ENCODE measurements around the gene USP17L24. TPM values are rescaled to one million over a fixed set of nuclear protein-coding genes. Genes with fewer than 3 reads are reported as not detected.

Gene USP17L24, protein sequence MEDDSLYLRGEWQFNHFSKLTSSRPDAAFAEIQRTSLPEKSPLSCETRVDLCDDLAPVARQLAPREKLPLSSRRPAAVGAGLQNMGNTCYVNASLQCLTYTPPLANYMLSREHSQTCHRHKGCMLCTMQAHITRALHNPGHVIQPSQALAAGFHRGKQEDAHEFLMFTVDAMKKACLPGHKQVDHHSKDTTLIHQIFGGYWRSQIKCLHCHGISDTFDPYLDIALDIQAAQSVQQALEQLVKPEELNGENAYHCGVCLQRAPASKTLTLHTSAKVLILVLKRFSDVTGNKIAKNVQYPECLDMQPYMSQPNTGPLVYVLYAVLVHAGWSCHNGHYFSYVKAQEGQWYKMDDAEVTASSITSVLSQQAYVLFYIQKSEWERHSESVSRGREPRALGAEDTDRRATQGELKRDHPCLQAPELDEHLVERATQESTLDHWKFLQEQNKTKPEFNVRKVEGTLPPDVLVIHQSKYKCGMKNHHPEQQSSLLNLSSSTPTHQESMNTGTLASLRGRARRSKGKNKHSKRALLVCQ
- not detected in 2 replicates for total RNA-seq

DNA sequence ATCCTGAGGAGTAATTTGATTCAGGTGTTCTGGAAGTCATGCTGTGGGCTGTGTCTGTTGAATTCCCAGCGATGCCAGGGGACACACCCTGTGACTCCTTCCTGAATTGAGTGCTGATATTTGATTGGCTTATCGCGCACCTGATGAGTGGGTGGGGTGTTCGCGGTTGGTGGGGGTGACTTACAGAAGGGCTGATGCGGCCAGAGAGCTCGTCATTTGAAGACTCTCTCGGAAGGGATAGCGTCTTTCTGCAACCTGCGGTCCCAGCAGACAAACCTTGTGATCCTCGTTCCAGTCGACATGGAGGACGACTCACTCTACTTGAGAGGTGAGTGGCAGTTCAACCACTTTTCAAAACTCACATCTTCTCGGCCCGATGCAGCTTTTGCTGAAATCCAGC lies at the start of gene USP17L24:
Gene USP17L24 (plus strand): TSS at position 301 of the 400 bp plus-strand sequence. CDS start 0 bp downstream, at position 301.

DNA sequence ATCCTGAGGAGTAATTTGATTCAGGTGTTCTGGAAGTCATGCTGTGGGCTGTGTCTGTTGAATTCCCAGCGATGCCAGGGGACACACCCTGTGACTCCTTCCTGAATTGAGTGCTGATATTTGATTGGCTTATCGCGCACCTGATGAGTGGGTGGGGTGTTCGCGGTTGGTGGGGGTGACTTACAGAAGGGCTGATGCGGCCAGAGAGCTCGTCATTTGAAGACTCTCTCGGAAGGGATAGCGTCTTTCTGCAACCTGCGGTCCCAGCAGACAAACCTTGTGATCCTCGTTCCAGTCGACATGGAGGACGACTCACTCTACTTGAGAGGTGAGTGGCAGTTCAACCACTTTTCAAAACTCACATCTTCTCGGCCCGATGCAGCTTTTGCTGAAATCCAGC lies 4.6 kb downstream of the USP17L24 start, which contains the start of gene USP17L25:
Gene USP17L25 (plus strand): TSS at position 301 of the 400 bp plus-strand sequence. CDS start 0 bp downstream, at position 301.

DNA sequence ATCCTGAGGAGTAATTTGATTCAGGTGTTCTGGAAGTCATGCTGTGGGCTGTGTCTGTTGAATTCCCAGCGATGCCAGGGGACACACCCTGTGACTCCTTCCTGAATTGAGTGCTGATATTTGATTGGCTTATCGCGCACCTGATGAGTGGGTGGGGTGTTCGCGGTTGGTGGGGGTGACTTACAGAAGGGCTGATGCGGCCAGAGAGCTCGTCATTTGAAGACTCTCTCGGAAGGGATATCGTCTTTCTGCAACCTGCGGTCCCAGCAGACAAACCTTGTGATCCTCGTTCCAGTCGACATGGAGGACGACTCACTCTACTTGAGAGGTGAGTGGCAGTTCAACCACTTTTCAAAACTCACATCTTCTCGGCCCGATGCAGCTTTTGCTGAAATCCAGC lies 9.4 kb downstream of the USP17L24 start, which contains the start of gene USP17L26:
Gene USP17L26 (plus strand): TSS at position 301 of the 400 bp plus-strand sequence. CDS start 0 bp downstream, at position 301.

DNA sequence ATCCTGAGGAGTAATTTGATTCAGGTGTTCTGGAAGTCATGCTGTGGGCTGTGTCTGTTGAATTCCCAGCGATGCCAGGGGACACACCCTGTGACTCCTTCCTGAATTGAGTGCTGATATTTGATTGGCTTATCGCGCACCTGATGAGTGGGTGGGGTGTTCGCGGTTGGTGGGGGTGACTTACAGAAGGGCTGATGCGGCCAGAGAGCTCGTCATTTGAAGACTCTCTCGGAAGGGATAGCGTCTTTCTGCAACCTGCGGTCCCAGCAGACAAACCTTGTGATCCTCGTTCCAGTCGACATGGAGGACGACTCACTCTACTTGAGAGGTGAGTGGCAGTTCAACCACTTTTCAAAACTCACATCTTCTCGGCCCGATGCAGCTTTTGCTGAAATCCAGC lies 14.1 kb downstream of the USP17L24 start, which contains the start of gene USP17L5:
Gene USP17L5 (plus strand): TSS at position 301 of the 400 bp plus-strand sequence. CDS start 0 bp downstream, at position 301.

DNA sequence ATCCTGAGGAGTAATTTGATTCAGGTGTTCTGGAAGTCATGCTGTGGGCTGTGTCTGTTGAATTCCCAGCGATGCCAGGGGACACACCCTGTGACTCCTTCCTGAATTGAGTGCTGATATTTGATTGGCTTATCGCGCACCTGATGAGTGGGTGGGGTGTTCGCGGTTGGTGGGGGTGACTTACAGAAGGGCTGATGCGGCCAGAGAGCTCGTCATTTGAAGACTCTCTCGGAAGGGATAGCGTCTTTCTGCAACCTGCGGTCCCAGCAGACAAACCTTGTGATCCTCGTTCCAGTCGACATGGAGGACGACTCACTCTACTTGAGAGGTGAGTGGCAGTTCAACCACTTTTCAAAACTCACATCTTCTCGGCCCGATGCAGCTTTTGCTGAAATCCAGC lies 18.9 kb downstream of the USP17L24 start, which contains the start of gene USP17L27:
Gene USP17L27 (plus strand): TSS at position 301 of the 400 bp plus-strand sequence. CDS start 0 bp downstream, at position 301.

DNA sequence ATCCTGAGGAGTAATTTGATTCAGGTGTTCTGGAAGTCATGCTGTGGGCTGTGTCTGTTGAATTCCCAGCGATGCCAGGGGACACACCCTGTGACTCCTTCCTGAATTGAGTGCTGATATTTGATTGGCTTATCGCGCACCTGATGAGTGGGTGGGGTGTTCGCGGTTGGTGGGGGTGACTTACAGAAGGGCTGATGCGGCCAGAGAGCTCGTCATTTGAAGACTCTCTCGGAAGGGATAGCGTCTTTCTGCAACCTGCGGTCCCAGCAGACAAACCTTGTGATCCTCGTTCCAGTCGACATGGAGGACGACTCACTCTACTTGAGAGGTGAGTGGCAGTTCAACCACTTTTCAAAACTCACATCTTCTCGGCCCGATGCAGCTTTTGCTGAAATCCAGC lies 23.6 kb downstream of the USP17L24 start, which contains the start of gene USP17L28:
Gene USP17L28 (plus strand): TSS at position 301 of the 400 bp plus-strand sequence. CDS start 0 bp downstream, at position 301.

DNA sequence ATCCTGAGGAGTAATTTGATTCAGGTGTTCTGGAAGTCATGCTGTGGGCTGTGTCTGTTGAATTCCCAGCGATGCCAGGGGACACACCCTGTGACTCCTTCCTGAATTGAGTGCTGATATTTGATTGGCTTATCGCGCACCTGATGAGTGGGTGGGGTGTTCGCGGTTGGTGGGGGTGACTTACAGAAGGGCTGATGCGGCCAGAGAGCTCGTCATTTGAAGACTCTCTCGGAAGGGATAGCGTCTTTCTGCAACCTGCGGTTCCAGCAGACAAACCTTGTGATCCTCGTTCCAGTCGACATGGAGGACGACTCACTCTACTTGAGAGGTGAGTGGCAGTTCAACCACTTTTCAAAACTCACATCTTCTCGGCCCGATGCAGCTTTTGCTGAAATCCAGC lies 28.4 kb downstream of the USP17L24 start, which contains the start of gene USP17L29:
Gene USP17L29 (plus strand): TSS at position 301 of the 400 bp plus-strand sequence. CDS start 0 bp downstream, at position 301.

DNA sequence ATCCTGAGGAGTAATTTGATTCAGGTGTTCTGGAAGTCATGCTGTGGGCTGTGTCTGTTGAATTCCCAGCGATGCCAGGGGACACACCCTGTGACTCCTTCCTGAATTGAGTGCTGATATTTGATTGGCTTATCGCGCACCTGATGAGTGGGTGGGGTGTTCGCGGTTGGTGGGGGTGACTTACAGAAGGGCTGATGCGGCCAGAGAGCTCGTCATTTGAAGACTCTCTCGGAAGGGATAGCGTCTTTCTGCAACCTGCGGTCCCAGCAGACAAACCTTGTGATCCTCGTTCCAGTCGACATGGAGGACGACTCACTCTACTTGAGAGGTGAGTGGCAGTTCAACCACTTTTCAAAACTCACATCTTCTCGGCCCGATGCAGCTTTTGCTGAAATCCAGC lies 37.9 kb downstream of the USP17L24 start, which contains the start of gene USP17L30:
Gene USP17L30 (plus strand): TSS at position 301 of the 400 bp plus-strand sequence. CDS start 0 bp downstream, at position 301.

Other genes starting within 250 kb of the USP17L24 start
- gene FAM90A26, start 154.8 kb upstream of the USP17L24 start, total RNA-seq: not detected in 2 replicates
- gene USP17L10, start 114.5 kb upstream of the USP17L24 start, total RNA-seq: not detected in 2 replicates
- not detected in 2 replicates for gene USP17L11, start 109.8 kb upstream of the USP17L24 start, total RNA-seq
- not detected in 2 replicates for gene USP17L12, start 105.0 kb upstream of the USP17L24 start, total RNA-seq
- gene USP17L13, start 100.3 kb upstream of the USP17L24 start, total RNA-seq: not detected in 2 replicates
- not detected in 2 replicates for gene USP17L15, start 90.8 kb upstream of the USP17L24 start, total RNA-seq
- not detected in 2 replicates for gene USP17L17, start 81.3 kb upstream of the USP17L24 start, total RNA-seq
- gene USP17L18, start 76.5 kb upstream of the USP17L24 start, total RNA-seq: not detected in 2 replicates
- gene USP17L19, start 71.8 kb upstream of the USP17L24 start, total RNA-seq: not detected in 2 replicates
- not detected in 2 replicates for gene USP17L20, start 67.0 kb upstream of the USP17L24 start, total RNA-seq
- not detected in 2 replicates for gene USP17L21, start 62.3 kb upstream of the USP17L24 start, total RNA-seq
- gene USP17L22, start 57.5 kb upstream of the USP17L24 start, total RNA-seq: not detected in 2 replicates
- not detected in 2 replicates for gene USP17L25, start 4.7 kb downstream of the USP17L24 start, total RNA-seq
- not detected in 2 replicates for gene USP17L26, start 9.5 kb downstream of the USP17L24 start, total RNA-seq
- not detected in 2 replicates for gene USP17L5, start 14.2 kb downstream of the USP17L24 start, total RNA-seq
- not detected in 2 replicates for gene USP17L27, start 19.0 kb downstream of the USP17L24 start, total RNA-seq
- not detected in 2 replicates for gene USP17L28, start 23.7 kb downstream of the USP17L24 start, total RNA-seq
- not detected in 2 replicates for gene USP17L29, start 28.5 kb downstream of the USP17L24 start, total RNA-seq
- not detected in 2 replicates for gene USP17L30, start 38.0 kb downstream of the USP17L24 start, total RNA-seq
- not detected in 2 replicates for gene DEFB131A, start 119.2 kb downstream of the USP17L24 start, total RNA-seq

Measured in nasal cavity respiratory epithelium epithelial cell of viscerocranial mucosa (primary cell).